ENCODE measurements around the gene CDH26. TPM values are rescaled to one million over a fixed set of nuclear protein-coding genes. Genes with fewer than 3 reads are reported as not detected.
A peak's percentile ranks its signal among the peaks of the same experiment; 100 is the strongest.

Gene CDH26
- total RNA-seq, 4 donors from 2014 or later = 2.5 to 10.3 (median 4.0) TPM

DNA sequence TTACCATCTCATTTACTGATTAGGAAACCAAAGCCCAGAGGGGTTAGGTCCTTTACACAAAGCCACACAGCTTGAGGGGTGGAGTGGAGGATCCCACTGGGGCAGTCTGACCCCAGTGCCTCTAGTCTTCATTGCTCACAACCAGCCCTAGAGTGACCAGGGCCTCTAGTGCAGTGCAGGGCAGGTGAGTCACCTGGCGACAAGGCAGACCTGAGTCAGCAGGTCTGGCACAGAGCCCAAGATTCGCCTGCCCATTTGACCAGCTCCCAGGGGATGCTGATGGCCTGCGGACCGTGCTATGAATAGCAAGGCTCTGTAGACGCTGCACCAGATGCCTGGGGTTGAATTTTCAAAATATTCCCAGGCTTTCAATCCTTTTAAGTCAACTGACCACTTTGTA lies 29.9 kb downstream of the CDH26 start:
- H3K4me1 ChIP-seq = no peaks in the 10 kb centered on the region
- H3K4me3 ChIP-seq = no peak overlapping the region
- H3K36me3 ChIP-seq = no peaks in the 10 kb centered on the region
- DNase-seq = no peak
- TF ChIP-seq POLR2A (IDR thresholded peaks at IDR 0.05) = no peak
- TF ChIP-seq, protein P1, sequence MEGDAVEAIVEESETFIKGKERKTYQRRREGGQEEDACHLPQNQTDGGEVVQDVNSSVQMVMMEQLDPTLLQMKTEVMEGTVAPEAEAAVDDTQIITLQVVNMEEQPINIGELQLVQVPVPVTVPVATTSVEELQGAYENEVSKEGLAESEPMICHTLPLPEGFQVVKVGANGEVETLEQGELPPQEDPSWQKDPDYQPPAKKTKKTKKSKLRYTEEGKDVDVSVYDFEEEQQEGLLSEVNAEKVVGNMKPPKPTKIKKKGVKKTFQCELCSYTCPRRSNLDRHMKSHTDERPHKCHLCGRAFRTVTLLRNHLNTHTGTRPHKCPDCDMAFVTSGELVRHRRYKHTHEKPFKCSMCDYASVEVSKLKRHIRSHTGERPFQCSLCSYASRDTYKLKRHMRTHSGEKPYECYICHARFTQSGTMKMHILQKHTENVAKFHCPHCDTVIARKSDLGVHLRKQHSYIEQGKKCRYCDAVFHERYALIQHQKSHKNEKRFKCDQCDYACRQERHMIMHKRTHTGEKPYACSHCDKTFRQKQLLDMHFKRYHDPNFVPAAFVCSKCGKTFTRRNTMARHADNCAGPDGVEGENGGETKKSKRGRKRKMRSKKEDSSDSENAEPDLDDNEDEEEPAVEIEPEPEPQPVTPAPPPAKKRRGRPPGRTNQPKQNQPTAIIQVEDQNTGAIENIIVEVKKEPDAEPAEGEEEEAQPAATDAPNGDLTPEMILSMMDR (IDR thresholded peaks at IDR 0.05) = no peak
- H3K9me3 ChIP-seq = no peaks in the 10 kb centered on the region
- no peak overlapping the region for H3K27ac ChIP-seq
- WGBS, 2 donors = 32 to 73% methylated on average over 4 of the region's 5 CpGs
- no peaks in the 10 kb centered on the region for H3K27me3 ChIP-seq
- intact Hi-C loops (cut with DNase I) = no loop called here

DNA sequence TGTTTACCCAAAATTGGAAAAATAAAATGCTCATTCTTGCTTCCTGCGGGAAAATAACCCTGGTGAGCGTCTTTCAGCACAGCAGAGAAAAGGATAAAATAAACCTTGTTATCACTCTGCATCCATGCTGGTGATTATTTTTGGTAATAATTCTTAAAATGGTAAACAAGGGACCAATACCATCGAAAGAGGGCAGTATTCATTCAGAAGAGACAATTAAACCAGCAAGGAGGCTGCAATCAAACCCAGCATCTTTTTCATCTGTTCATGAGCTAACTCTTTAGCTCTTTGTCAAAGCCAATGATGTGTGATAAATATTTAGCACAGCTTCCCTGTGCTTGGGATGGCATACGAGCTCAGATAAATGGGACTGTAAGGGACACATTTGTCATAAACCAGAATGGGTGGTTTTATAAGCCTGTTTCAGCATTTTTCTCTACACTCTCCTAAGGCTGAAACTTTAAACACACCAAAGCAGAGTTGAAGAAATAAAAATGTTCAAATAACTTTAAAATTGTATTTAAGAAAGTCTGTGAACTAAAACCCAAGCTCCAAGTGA lies 34.4 kb downstream of the CDH26 start:
- Histone ChIP-seq H3K4me3 (no peak overlapping the region), H3K36me3 (no peaks in the 10 kb centered on the region), H3K4me1 (peaks cover 0 to 26% (median 15%) of the 10 kb centered on the region in 3 donors), H3K27ac (no peak overlapping the region), H3K9me3 (no peaks in the 10 kb centered on the region), H3K27me3 (no peaks in the 10 kb centered on the region)
- WGBS, 2 donors = 74 to 75% methylated on average over 4 of the region's 4 CpGs
- DNase-seq = no peak
- TF ChIP-seq, protein P1 (IDR thresholded peaks at IDR 0.05) = no peak
- TF ChIP-seq POLR2A (IDR thresholded peaks at IDR 0.05) = no peak
- intact Hi-C loops (cut with DNase I) = no loop called here

DNA sequence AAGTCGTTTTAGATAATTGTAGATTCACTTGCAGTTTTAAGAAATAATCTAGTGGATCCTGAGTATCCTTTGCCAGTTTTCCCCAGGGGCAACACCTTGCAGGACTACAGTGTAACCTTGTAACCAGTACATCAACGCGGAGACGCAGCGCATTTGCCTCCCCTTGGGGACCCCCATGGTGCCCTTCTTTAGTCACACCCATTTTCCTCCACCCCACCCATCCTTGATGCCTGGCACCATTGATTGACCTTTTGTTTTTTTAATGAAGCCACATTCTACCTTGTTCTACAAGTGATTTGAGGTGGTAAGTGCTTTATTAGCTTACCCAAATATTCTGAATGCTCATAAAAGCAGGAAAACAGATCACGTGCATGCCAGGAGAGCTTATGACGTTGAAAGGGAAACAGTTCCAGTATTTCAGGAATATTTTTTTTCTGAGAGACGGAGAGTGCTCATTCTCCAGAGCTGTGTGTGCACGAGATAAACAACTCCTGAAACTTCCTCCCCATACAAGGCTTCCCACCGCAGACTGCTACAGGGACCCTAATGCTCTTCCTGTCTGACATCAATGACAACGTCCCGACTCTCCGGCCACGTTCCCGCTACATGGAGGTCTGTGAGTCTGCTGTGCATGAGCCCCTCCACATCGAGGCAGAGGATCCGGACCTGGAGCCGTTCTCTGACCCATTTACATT lies 35.7 kb downstream of the CDH26 start:
- H3K9me3 ChIP-seq = no peaks in the 10 kb centered on the region
- peak overlapping the region in 3 of 4 donors; percentile 13 to 70 (median 56) for H3K27ac ChIP-seq
- H3K4me1 ChIP-seq = peaks cover 0 to 26% (median 15%) of the 10 kb centered on the region in 3 donors
- no peak for DNase-seq
- intact Hi-C loops (cut with DNase I) = no loop called here
- no peaks in the 10 kb centered on the region for H3K27me3 ChIP-seq
- 45 to 55% methylated on average over 18 of the region's 18 CpGs for WGBS, 2 donors
- H3K36me3 ChIP-seq = no peaks in the 10 kb centered on the region
- TF ChIP-seq, protein P1 (IDR thresholded peaks at IDR 0.05) = no peak
- TF ChIP-seq POLR2A (IDR thresholded peaks at IDR 0.05) = no peak
- H3K4me3 ChIP-seq = peak overlapping the region in 3 of 4 donors; percentile 5 to 47 (median 23)

DNA sequence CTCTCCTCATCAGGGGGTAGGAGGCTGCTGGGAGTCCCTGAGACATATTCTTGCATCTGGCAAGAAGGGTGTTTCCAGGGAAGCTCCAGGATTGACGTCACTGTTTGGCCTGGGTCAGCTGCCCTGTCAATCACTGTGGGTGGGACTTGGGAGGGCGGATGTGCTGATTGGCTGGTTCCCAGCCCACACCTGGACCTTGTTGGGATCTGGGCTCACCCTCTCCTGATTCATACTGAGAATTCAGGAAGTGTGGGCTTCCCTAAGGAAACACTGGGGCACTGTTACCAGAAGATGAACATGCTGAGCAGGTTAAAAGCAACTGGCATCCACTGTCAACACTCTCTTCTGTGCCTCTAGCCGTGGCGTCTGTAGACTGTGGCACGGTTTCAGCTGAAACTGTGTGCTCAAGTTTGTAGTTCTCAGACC lies 36.5 kb downstream of the CDH26 start:
- intact Hi-C loops (cut with DNase I) = no loop called here
- 18% methylated on average over 2 of the region's 5 CpGs; no CpG with 5 or more reads in 1 of the 2 donors for WGBS, 2 donors
- Histone ChIP-seq H3K36me3 (no peaks in the 10 kb centered on the region), H3K27me3 (no peaks in the 10 kb centered on the region), H3K27ac (peak overlapping the region in 3 of 4 donors; percentile 13 to 70 (median 22)), H3K9me3 (no peaks in the 10 kb centered on the region), H3K4me1 (peaks cover 0 to 26% (median 15%) of the 10 kb centered on the region in 3 donors), H3K4me3 (peak overlapping the region in 3 of 4 donors; percentile 5 to 47 (median 23))
- no peak for DNase-seq
- no peak for TF ChIP-seq POLR2A (IDR thresholded peaks at IDR 0.05)
- TF ChIP-seq, protein P1 (IDR thresholded peaks at IDR 0.05) = no peak

DNA sequence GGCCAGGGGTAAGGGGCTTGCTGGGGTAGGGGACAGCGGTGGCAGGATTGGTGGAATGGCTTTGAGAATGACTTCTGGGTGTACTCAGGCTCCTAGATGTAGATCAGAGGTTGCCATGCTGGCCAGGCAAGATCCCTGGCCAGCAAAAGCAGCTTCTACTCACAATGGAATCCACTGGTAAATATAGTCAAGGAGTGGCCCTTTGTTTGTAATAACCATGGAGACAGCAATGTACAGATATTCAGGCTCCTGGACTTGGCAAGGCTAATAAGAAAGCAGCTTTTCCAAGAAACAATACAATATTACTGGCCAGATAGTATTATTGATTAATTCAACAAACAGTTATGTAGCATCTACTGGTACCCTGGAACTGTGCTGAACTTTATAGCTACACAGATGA lies 37.9 kb downstream of the CDH26 start:
- peak overlapping the region in 2 of 4 donors; percentile 35 to 70 for H3K27ac ChIP-seq
- TF ChIP-seq, protein P1 (IDR thresholded peaks at IDR 0.05) = no peak
- no peak for TF ChIP-seq POLR2A (IDR thresholded peaks at IDR 0.05)
- no peak overlapping the region for H3K4me3 ChIP-seq
- intact Hi-C loops (cut with DNase I) = no loop called here
- WGBS, 2 donors = no CpG with 5 or more reads among the region's 1 CpG
- no peak for DNase-seq
- peaks cover 0 to 26% (median 15%) of the 10 kb centered on the region in 3 donors for H3K4me1 ChIP-seq
- no peaks in the 10 kb centered on the region for H3K36me3 ChIP-seq
- no peaks in the 10 kb centered on the region for H3K27me3 ChIP-seq
- no peaks in the 10 kb centered on the region for H3K9me3 ChIP-seq

Measured in esophagus squamous epithelium (tissue), 5 donors.